Astrocyte of the cerebellum (primary cell): Measurements from ENCODE around the gene ZNF771.
A peak's percentile ranks its signal among the peaks of the same experiment; 100 is the strongest.

Experiments used
- DNase-seq: peaks from one replicate; pipeline ENCODE4 v3.0.0-alpha.2; 2011; ENCODE audit warnings: low read depth
- H3K4me3 ChIP-seq: 2 replicates; pipeline ENCODE4 v1.5.1; 2011; ENCODE audit warnings: mild to moderate bottlenecking, low read depth, low read length, moderate library complexity
- in situ Hi-C: cut with HindIII; loops from 2 replicates; pipeline ENCODE4 v1.10.0; 2017; ENCODE audit warnings: low sequenced_read_pairs
- TF ChIP-seq, protein P1 (sequence below): IDR thresholded peaks from 2 replicates; pipeline ENCODE4 v1.5.1; 2012; ENCODE audit warnings: low read length, low read depth, moderate library complexity, mild to moderate bottlenecking; ENCODE audit errors: missing control alignments

Gene ZNF771

DNA sequence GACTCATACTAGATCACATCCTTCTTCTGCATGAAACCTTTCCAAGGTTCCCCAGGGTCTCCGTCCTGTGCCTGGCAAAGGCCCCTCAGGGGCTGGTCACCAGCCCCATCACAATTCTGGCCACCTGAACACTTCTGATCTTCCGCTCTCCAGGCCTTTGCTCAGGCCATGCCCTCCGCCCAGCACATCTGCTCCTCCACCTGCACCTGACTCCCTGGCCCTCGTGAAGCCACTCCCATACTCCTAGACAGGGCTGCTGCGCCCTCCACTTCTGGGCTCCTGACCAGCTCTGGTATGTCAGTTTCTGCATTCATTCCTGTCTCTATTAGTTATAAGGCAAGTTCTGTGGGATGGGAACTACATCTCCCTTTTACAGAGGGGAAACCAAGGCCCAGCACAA is 34.7 kb upstream of the ZNF771 start:
- in situ Hi-C loops, result loop anchor here (10.0 kb wide), 1 partner anchor 258 kb away; the partner anchor contains the start of gene GDPD3
- DNase-seq, result no peak
- TF ChIP-seq, protein P1, sequence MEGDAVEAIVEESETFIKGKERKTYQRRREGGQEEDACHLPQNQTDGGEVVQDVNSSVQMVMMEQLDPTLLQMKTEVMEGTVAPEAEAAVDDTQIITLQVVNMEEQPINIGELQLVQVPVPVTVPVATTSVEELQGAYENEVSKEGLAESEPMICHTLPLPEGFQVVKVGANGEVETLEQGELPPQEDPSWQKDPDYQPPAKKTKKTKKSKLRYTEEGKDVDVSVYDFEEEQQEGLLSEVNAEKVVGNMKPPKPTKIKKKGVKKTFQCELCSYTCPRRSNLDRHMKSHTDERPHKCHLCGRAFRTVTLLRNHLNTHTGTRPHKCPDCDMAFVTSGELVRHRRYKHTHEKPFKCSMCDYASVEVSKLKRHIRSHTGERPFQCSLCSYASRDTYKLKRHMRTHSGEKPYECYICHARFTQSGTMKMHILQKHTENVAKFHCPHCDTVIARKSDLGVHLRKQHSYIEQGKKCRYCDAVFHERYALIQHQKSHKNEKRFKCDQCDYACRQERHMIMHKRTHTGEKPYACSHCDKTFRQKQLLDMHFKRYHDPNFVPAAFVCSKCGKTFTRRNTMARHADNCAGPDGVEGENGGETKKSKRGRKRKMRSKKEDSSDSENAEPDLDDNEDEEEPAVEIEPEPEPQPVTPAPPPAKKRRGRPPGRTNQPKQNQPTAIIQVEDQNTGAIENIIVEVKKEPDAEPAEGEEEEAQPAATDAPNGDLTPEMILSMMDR, result no peak
- no peak overlapping the region for H3K4me3 ChIP-seq

GRCh38 chr16:30374538-30374937 is 32.9 kb upstream of the ZNF771 start, which contains the start of gene MYL11:
Gene MYL11 (plus strand): TSS chr16:30374802. CDS start chr16:30374858, 56 bp downstream.
- TF ChIP-seq, protein P1, result no peak
- DNase-seq, result no peak
- in situ Hi-C loops, result loop anchor here (10.0 kb wide), 1 partner anchor 260 kb away; the partner anchor contains the start of gene GDPD3
- no peak within 1 kb of the TSS for H3K4me3 ChIP-seq

DNA sequence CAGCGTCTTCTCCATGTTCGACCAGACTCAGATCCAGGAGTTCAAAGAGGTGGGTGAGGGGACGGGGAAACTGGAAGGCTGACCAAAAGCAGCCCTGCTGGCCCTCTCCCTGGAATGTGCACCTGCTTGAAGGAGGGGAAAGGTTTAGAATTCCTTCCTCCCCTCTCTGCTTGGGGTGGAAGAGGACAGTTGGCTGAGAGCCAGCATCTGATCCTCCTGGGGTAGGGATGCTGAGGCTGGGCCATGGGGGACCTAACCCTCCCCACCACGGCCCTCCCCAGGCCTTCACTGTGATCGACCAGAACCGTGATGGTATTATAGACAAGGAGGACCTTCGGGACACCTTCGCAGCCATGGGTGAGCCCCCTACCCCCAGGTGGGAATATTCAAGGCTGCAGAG is 31.5 kb upstream of the ZNF771 start:
- H3K4me3 ChIP-seq, result no peak overlapping the region
- DNase-seq, result no peak
- in situ Hi-C loops, result loop anchor here (10.0 kb wide), 1 partner anchor 261 kb away; the partner anchor contains the start of gene GDPD3
- TF ChIP-seq, protein P1, result no peak

- TF ChIP-seq, protein P1, result no peak
- H3K4me3 ChIP-seq, result no peak overlapping the region
- in situ Hi-C loops, result loop anchor here (10.0 kb wide), 1 partner anchor 262 kb away; the partner anchor contains the start of gene GDPD3
- no peak for DNase-seq
These were observed 30.9 kb upstream of the ZNF771 start for GRCh38 chr16:30376461-30376902.

DNA sequence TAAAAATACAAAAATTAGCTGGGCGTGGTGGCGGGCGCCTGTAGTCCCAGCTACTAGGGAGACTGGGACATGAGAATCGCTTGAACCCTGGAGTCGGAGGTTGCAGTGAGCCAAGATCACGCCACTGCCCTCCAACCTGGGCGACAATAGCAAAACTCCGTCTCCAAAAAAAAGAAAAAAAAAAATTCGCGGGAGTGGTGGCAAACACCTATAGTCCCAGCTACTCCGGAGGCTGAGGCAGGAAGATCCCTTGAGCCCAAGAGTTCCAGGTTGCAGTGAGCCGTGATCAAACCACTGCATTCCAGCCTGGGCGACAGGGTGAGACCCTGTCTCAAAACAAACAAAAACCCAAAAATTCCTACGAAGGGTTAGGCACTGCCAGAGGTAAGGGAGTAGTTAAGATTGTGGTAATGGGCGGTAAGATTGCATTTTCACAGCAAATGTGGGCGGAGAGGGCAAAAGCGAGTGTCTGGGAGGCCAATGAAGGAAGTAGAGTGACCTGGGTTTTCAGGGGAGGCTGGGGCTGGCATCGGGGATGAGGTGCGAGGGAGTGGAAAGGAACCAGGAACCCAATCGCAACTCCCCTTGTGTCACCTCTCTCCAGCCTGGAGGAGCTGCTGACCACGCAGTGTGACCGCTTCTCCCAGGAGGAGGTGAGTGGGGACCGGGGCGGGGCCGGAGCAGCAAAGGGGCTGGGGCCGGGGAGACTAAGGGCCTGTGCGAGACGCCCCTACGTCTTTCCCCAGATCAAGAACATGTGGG is 30.2 kb upstream of the ZNF771 start:
- no peak for DNase-seq
- in situ Hi-C loops, result loop anchor here (10.0 kb wide), 1 partner anchor 262 kb away; the partner anchor contains the start of gene GDPD3

GRCh38 chr16:30377812-30378235 is 29.6 kb upstream of the ZNF771 start:
- H3K4me3 ChIP-seq, result peak overlapping the region; percentile 62
- in situ Hi-C loops, result loop anchor here (10.0 kb wide), 1 partner anchor 263 kb away; the partner anchor contains the start of gene GDPD3
- TF ChIP-seq, protein P1, result no peak
- DNase-seq, result peak; percentile 64

More for the DNA sequence above, 30.2 kb upstream of the ZNF771 start:
- H3K4me3 ChIP-seq, result peak overlapping the region; percentile 62
- TF ChIP-seq, protein P1, result no peak
